NCI-H1092 treated with DMSO at 0.1 percent for 48 hours (cell line): ENCODE data around the gene PSMC3.

Experiments
- DNase-seq: peaks from one replicate; lab custom pipeline; 2025; lab: John Stamatoyannopoulos, UW

PSMC3 gene

DNA sequence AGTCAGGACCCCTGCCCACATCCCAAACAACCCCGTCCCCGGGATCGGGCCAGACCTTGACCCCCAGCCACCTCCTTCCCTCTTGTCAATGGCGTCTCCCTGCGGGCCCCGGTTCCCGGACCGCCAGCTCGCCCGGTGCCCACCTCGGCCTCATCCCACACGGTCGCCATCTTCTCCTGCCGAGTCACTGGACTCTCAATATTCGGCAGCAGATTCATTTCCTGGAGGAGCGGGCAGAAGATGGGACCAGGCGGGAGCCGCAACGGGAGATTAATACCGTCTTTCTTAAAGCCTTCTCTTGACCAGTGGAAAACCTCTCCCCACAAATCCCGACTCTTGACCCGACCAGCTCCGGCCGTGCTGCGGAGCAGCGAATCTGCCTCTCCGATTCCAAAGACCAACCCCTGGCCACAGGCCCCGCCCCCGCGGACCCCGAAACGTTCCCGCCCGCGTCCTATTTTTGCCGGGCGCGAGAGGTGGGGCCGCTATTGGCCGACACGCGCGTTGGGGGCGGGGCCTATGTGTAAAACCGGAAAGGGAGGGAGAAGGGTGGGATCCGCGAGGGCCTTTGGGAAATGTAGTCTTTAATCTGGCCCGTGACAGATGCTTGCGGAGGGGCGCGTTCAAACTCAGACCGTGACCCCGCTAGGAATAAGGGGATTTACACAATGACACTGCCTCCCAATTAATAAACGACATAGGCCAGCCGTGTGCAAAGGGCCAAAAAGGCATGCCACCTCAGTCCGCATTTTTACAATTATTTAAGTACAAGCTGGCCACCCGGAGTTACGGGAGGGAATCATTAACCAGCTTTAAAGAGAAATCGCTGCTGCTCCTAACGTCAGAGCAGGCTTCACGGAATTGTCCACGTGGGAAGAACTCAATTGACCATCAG is at the start of gene PSMC3:
Gene PSMC3, minus strand, starts transcription at position 378 of the 895 bp plus-strand sequence. Its CDS starts 160 bp downstream, at position 218.
- peak; percentile 98 for DNase-seq

GRCh38 chr11:47470671-47471070 is 44.4 kb upstream of the PSMC3 start:
- no peak for DNase-seq

DNA sequence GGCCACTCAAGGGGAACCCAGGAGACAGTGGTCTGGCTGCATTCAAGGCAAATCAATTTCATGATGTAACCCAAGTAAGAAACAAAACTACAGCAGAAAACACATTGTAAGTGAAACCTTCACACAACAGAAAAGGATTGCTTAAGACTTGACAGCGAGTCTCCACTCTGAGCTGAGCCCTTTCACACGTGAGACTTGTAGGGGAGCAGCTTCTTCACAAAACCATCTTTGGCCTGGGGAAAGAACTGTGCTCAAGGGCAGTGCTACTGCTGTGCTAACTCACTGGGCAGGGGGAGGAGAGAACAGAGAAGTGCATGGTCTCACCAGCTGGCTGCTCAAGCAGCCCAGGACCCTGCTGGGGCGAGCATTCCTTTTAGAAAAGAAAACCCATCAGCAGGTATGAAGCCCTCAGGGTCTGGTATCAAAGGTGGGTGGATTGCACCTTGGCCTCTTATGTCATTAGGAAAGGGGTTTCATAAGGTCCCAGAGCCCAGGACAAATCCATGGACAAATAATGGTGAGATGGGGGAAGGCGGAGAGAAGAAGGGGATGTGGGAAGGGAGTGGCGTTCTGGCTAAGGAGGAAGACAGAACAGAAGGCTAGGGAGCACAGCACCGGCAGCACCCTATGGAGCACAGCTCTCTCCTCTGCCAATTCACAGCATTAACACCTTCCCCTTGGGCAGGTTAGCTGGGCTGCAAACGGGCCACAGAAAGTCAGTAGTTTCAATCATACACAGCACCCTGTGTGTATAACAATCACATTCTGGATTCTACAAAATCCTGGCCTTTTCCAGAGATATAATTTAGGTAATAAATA is 43.3 kb upstream of the PSMC3 start:
- no peak for DNase-seq

- peak; percentile 58 for DNase-seq
These were observed 42.5 kb upstream of the PSMC3 start for GRCh38 chr11:47468598-47469214.

DNA sequence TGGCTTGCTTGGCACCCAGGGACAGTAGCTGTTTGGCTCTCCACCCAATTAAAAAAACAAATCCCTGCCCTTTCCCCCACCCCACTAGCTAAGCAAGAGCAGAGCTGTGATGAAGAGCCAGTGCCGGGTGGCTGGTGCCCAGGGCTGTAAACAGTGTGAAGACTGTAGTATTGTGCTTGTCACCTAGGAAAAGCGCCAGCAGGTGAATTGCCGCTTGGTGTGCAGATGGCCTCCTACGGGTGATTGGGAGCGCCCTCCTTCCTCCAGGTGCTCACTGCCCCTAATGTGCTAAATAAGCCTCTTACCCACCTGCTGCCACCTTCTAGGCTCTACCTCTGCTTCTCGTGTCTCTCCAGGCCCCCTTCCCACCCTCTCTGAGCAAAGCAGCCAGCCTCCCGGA is 41.1 kb upstream of the PSMC3 start:
- peak; percentile 95 for DNase-seq

DNA sequence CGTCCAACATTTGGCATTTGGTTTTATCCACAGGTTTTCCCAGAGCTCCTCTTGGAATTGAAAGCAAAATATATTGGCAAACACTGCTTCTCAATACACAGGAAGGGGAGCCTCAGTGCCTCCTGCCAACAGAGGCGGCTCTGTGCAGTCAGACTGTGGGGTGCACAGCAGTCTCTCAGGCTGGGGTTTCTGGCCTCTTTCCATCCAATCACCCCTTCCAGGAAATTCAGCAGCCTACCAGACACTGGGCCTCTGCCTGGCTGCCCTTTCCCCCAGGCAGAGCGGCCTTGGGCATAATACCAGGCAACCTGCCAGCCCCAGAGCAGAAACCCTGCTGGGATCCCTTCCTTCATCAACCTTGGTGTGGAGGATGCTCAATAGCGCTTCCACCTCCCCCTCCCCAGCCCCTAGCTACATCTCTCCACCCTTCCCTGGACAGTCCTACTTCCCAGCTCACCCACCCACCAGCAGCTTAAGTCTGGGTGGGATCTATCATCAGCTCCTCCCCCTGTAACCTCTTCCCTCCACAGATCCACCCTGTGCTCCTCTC is 40.5 kb upstream of the PSMC3 start:
- peak; percentile 98 for DNase-seq

GRCh38 chr11:47466201-47466600 is 40.0 kb upstream of the PSMC3 start:
- DNase-seq = peak; percentile 71

GRCh38 chr11:47464483-47464882 is 38.2 kb upstream of the PSMC3 start:
- DNase-seq = peak; percentile 96

GRCh38 chr11:47461876-47462275 is 35.6 kb upstream of the PSMC3 start:
- DNase-seq = no peak

GRCh38 chr11:47460571-47461235 is 34.5 kb upstream of the PSMC3 start:
- no peak for DNase-seq

DNA sequence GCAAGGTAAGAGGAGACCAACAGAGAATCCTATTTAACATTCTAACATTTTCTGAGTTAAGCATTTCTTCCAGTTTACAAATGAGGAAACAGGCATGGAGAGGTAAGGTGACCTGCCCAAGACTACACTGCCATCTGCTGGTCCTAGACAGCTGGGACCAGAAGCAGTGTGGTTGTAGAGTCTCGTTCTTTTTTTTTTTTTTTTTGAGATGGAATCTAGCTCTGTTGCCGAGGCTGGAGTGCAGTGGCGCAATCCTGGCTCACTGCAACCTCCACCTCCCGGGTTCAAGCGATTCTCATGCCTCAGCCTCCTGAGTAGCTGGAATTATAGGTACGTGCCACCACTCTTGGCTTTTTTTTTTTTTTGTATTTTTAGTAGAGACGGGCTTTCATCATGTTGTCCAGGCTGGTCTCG is 28.0 kb upstream of the PSMC3 start:
- peak; percentile 85 for DNase-seq

DNA sequence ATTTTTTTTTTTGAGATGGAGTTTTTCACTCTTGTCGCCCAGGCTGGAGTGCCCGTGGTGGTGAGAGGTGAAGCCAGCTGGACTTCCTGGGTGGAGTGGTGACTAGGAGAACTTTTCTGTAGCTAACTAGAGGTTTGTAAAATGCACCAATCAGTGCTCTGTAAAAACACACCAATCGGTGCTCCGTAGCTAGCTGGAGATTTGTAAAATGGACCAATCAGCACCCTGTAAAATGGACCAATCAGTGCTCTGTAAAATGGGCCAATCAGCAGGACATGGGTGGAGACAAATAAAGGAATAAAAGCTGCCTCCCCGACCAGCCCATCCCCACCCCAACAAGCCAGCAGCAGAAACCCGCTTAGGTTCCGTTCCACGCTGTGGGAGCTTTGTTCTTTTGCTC is 27.1 kb upstream of the PSMC3 start:
- DNase-seq = no peak

GRCh38 chr11:47451990-47452389 is 25.8 kb upstream of the PSMC3 start:
- no peak for DNase-seq

DNA sequence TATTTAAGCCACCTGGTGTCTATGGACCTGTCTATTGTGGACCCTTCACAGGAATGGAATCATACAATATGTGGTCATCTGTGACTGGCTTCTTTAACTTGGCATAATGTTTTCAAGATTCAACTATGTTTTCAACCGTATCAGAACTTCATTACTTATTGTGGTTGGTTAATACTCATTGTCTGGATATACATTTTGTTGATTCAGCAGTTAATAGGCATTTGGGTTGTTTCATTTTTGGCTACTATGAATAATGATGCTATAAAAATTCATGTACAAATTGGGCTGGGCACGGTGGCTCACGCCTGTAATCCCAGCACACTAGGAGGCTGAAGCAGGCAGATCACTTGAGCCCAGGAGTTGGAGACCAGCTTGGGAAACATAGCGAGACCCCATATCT is 25.2 kb upstream of the PSMC3 start:
- DNase-seq = no peak

DNA sequence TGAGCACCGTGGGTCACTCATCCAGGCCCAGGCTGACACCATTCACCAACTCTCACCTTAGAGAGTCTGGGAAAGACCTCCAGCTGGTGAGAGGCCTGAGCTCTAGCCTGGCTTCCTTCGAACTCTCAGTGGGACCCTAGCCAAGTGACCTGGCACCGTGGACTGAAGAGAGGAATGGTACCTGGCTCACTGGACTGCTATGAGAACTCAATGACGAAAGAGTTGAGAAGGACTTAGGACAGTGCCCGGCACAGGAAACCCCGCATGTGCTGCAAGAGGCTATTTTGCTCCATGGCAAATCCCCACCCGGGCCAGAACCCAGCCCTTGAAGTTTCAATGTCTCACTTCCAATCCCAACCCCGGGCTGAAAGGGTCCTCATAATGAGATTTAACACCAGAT is 23.3 kb upstream of the PSMC3 start:
- DNase-seq = no peak

GRCh38 chr11:47448566-47449427 is 22.6 kb upstream of the PSMC3 start, which contains the start of gene RAPSN:
TSS of gene RAPSN (minus strand) at chr11:47449136. CDS start at chr11:47448964, 172 bp downstream.
- no peak for DNase-seq

GRCh38 chr11:47447906-47448305 is 21.7 kb upstream of the PSMC3 start:
- no peak for DNase-seq

DNA sequence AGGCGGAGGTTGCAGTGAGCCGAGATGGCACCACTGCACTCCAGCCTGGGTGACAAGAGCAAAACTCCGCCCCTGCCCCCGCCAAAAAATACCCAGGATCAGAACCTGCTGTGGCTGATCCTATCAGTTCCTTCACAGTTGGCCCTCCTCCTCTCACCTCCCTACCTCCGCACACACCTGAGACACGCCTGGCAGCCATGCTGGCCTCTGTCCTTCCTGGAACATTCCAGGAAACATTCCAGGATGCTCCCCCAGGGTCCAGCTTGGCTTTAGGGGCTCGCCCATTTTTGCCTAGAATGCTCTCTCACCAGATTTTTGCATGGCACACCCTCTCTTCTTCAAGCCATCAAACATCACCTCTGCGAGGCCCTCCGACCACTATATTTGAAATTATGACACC is 20.6 kb upstream of the PSMC3 start:
- DNase-seq = no peak

- DNase-seq = no peak
These were observed 19.6 kb upstream of the PSMC3 start for GRCh38 chr11:47445840-47446239.

GRCh38 chr11:47443817-47444216 is 17.6 kb upstream of the PSMC3 start:
- DNase-seq = no peak
